ENCODE measurements around the gene RBFOX2.
A peak's percentile ranks its signal among the peaks of the same experiment; 100 is the strongest.
"Not testable (repeated sequence)": the region's sequence is repeated elsewhere in the genome, so short reads cannot be mapped to it uniquely, and the experiment has no call there.

RBFOX2 gene

DNA sequence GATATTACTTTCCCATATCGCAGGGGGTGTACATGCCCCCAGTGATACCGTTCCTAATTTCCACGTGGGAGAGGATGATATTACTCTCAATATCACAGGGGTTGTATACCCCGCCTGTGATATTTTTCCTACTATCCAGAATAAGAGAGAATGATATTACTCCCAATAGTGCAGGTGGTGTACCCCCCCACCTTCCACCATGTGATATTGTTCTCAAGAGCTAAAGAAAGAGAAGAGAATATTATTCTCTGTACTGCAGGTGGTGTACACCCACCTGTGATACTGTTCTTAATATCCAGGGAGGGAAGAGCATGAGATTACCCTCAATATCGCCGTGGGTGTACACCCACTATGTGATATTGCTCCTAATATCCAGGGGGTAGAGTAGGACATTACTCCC lies 328.8 kb downstream of the RBFOX2 start:
- not testable (repeated sequence) for H3K36me3 Mint-ChIP-seq (ENCODE audit: insufficient read depth); ATAC-seq (replicated peaks; ENCODE audit: extremely low read depth, poor library complexity, severe bottlenecking); DNase-seq (ENCODE audit: low spot score in 2 of 2); H3K27ac Mint-ChIP-seq (ENCODE audit: low read depth); H3K4me1 Mint-ChIP-seq; H3K27me3 Mint-ChIP-seq; H3K4me3 Mint-ChIP-seq; H3K9me3 Mint-ChIP-seq

DNA sequence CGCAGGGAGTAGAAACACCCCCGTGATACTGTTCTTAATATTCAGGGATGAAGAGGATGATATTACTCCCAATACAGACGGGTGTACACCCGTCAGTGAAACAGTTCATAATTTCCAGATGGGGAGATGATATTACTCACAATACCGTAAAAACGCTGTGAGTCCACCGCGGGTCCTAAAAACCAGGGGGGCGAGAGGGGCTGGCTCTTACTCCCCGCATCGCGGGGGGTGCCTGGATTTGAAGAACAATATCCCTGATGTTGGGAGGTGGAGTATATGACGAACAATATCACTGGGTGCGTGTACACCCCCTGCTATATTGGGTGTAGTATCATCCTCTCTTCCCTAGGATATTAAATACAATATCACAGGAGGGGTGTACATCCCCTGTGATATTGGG lies 331.5 kb downstream of the RBFOX2 start:
- Mint-ChIP-seq H3K27ac (ENCODE audit: low read depth) (no peak overlapping the region), H3K4me1 (no peaks in the 10 kb centered on the region)
- ATAC-seq (replicated peaks; ENCODE audit: extremely low read depth, poor library complexity, severe bottlenecking): no peak

DNA sequence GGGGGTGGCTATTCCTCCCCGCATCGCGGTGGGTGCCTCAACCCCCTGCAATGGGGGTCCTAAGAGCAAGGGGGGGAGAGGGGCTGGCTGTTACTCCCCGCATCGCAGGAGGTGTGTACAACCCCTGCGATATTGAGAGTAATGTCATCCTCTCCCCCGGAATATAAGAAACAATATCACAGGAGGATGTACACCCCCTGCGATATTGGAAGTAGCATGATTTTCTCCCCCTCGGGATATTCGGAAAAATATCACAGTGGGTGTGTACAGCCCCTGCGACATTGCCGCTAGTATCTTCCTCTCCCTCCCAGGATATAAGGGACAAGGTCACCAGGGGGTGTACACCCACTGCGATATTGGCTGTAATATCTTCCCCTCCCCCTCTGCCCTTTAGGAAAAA lies 333.4 kb downstream of the RBFOX2 start:
- Mint-ChIP-seq H3K36me3 (ENCODE audit: insufficient read depth) (no peaks in the 10 kb centered on the region), H3K9me3 (no peaks in the 10 kb centered on the region), H3K4me3 (no peak overlapping the region), H3K27ac (ENCODE audit: low read depth) (no peak overlapping the region), H3K27me3 (peaks cover 9% of the 10 kb centered on the region), H3K4me1 (no peaks in the 10 kb centered on the region)
- no peak for ATAC-seq (replicated peaks; ENCODE audit: extremely low read depth, poor library complexity, severe bottlenecking)
- no peak for DNase-seq (ENCODE audit: low spot score in 2 of 2)

More for the DNA sequence above, 331.5 kb downstream of the RBFOX2 start:
- no peak overlapping the region for H3K4me3 Mint-ChIP-seq
- no peaks in the 10 kb centered on the region for H3K36me3 Mint-ChIP-seq (ENCODE audit: insufficient read depth)
- peaks cover 9% of the 10 kb centered on the region for H3K27me3 Mint-ChIP-seq
- DNase-seq (ENCODE audit: low spot score in 2 of 2): no peak
- H3K9me3 Mint-ChIP-seq: no peaks in the 10 kb centered on the region

GRCh38 chr22:35690001-35690400 lies 338.6 kb downstream of the RBFOX2 start:
- no peaks in the 10 kb centered on the region for H3K36me3 Mint-ChIP-seq (ENCODE audit: insufficient read depth)
- H3K4me3 Mint-ChIP-seq: no peak overlapping the region
- no peak for ATAC-seq (replicated peaks; ENCODE audit: extremely low read depth, poor library complexity, severe bottlenecking)
- H3K27ac Mint-ChIP-seq (ENCODE audit: low read depth): peak overlapping the region; percentile 20
- DNase-seq (ENCODE audit: low spot score in 2 of 2): no peak
- peaks cover 9% of the 10 kb centered on the region for H3K27me3 Mint-ChIP-seq
- H3K4me1 Mint-ChIP-seq: no peaks in the 10 kb centered on the region
- no peaks in the 10 kb centered on the region for H3K9me3 Mint-ChIP-seq

- DNase-seq (ENCODE audit: low spot score in 2 of 2) (no peak), ATAC-seq (replicated peaks; ENCODE audit: extremely low read depth, poor library complexity, severe bottlenecking) (no peak)
- Mint-ChIP-seq H3K36me3 (ENCODE audit: insufficient read depth) (no peaks in the 10 kb centered on the region), H3K4me3 (no peak overlapping the region), H3K27ac (ENCODE audit: low read depth) (peak overlapping the region; percentile 20), H3K4me1 (no peaks in the 10 kb centered on the region), H3K9me3 (no peaks in the 10 kb centered on the region), H3K27me3 (peaks cover 9% of the 10 kb centered on the region)
These were observed 339.5 kb downstream of the RBFOX2 start for GRCh38 chr22:35688913-35689675.

Measured in central memory CD8-positive, alpha-beta T cell (primary cell).